ENCODE measurements around the gene FLT3LG.

DNA sequence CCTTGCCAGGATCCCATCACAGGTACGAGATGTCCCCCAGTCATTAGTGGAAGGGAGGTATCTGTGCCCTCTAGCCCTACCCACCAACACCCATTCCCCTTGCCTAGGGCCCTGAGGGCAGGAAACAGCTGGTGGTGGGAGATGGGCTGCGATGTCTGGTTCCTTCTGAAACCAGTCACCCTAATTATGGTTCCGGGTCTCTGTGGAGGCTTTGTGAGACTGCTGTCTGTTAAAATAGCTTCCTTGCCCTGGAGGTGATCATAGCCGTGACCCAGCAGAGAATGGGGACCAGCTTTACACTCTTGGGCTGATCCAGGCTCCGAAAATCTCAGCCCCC lies 15.5 kb upstream of the FLT3LG start:
- TF ChIP-seq EZH2 (IDR thresholded peaks at IDR 0.05; ENCODE audit: borderline replicate concordance, low read depth, low read length, poor library complexity, severe bottlenecking): no peak
- TF ChIP-seq, protein P1, sequence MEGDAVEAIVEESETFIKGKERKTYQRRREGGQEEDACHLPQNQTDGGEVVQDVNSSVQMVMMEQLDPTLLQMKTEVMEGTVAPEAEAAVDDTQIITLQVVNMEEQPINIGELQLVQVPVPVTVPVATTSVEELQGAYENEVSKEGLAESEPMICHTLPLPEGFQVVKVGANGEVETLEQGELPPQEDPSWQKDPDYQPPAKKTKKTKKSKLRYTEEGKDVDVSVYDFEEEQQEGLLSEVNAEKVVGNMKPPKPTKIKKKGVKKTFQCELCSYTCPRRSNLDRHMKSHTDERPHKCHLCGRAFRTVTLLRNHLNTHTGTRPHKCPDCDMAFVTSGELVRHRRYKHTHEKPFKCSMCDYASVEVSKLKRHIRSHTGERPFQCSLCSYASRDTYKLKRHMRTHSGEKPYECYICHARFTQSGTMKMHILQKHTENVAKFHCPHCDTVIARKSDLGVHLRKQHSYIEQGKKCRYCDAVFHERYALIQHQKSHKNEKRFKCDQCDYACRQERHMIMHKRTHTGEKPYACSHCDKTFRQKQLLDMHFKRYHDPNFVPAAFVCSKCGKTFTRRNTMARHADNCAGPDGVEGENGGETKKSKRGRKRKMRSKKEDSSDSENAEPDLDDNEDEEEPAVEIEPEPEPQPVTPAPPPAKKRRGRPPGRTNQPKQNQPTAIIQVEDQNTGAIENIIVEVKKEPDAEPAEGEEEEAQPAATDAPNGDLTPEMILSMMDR (conservative IDR thresholded peaks at IDR 0.05; ENCODE audit: low read depth, low read length): no peak
